Measurements from ENCODE around the gene CCDC54.

CCDC54 gene

GRCh38 chr3:107394502-107394901, 17.3 kb downstream of the CCDC54 start:
- no peaks in the 10 kb centered on the region for H3K27me3 ChIP-seq (ENCODE audit: control insufficient read depth, insufficient read depth, low read length)
- H3K9me3 ChIP-seq (ENCODE audit: control insufficient read depth, insufficient read depth, low read length), result no peaks in the 10 kb centered on the region
- H3K9ac ChIP-seq (ENCODE audit: low read depth, low read length), result no peak overlapping the region
- no peak overlapping the region for H3K4me3 ChIP-seq (ENCODE audit: low read depth, low read length)
- H3K36me3 ChIP-seq (ENCODE audit: control insufficient read depth, insufficient read depth, low read length), result no peaks in the 10 kb centered on the region
- H3K4me1 ChIP-seq (ENCODE audit: control insufficient read depth, insufficient read depth, low read length), result no peaks in the 10 kb centered on the region

- H3K9ac ChIP-seq (ENCODE audit: low read depth, low read length), result no peak overlapping the region
- H3K27me3 ChIP-seq (ENCODE audit: control insufficient read depth, insufficient read depth, low read length), result no peaks in the 10 kb centered on the region
- no peaks in the 10 kb centered on the region for H3K9me3 ChIP-seq (ENCODE audit: control insufficient read depth, insufficient read depth, low read length)
- no peaks in the 10 kb centered on the region for H3K36me3 ChIP-seq (ENCODE audit: control insufficient read depth, insufficient read depth, low read length)
- no peaks in the 10 kb centered on the region for H3K4me1 ChIP-seq (ENCODE audit: control insufficient read depth, insufficient read depth, low read length)
- H3K4me3 ChIP-seq (ENCODE audit: low read depth, low read length), result no peak overlapping the region
Measured at GRCh38 chr3:107395066-107395465, 17.8 kb downstream of the CCDC54 start.

- no peaks in the 10 kb centered on the region for H3K36me3 ChIP-seq (ENCODE audit: control insufficient read depth, insufficient read depth, low read length)
- no peaks in the 10 kb centered on the region for H3K27me3 ChIP-seq (ENCODE audit: control insufficient read depth, insufficient read depth, low read length)
- no peaks in the 10 kb centered on the region for H3K9me3 ChIP-seq (ENCODE audit: control insufficient read depth, insufficient read depth, low read length)
- H3K4me3 ChIP-seq (ENCODE audit: low read depth, low read length), result no peak overlapping the region
- no peak overlapping the region for H3K9ac ChIP-seq (ENCODE audit: low read depth, low read length)
- no peaks in the 10 kb centered on the region for H3K4me1 ChIP-seq (ENCODE audit: control insufficient read depth, insufficient read depth, low read length)
Measured at GRCh38 chr3:107401301-107401700, 24.1 kb downstream of the CCDC54 start.

- H3K9ac ChIP-seq (ENCODE audit: low read depth, low read length), result no peak overlapping the region
- H3K27me3 ChIP-seq (ENCODE audit: control insufficient read depth, insufficient read depth, low read length), result no peaks in the 10 kb centered on the region
- H3K36me3 ChIP-seq (ENCODE audit: control insufficient read depth, insufficient read depth, low read length), result no peaks in the 10 kb centered on the region
- no peaks in the 10 kb centered on the region for H3K9me3 ChIP-seq (ENCODE audit: control insufficient read depth, insufficient read depth, low read length)
- H3K4me3 ChIP-seq (ENCODE audit: low read depth, low read length), result no peak overlapping the region
- no peaks in the 10 kb centered on the region for H3K4me1 ChIP-seq (ENCODE audit: control insufficient read depth, insufficient read depth, low read length)
Measured at GRCh38 chr3:107402214-107402613, 25.0 kb downstream of the CCDC54 start.

- H3K9ac ChIP-seq (ENCODE audit: low read depth, low read length), result no peak overlapping the region
- H3K9me3 ChIP-seq (ENCODE audit: control insufficient read depth, insufficient read depth, low read length), result no peaks in the 10 kb centered on the region
- no peaks in the 10 kb centered on the region for H3K36me3 ChIP-seq (ENCODE audit: control insufficient read depth, insufficient read depth, low read length)
- H3K4me3 ChIP-seq (ENCODE audit: low read depth, low read length), result no peak overlapping the region
- no peaks in the 10 kb centered on the region for H3K4me1 ChIP-seq (ENCODE audit: control insufficient read depth, insufficient read depth, low read length)
- no peaks in the 10 kb centered on the region for H3K27me3 ChIP-seq (ENCODE audit: control insufficient read depth, insufficient read depth, low read length)
Measured at GRCh38 chr3:107404727-107405469, 27.7 kb downstream of the CCDC54 start.

GRCh38 chr3:107407355-107407754, 30.1 kb downstream of the CCDC54 start:
- Histone ChIP-seq H3K9me3 (ENCODE audit: control insufficient read depth, insufficient read depth, low read length) (no peaks in the 10 kb centered on the region), H3K4me1 (ENCODE audit: control insufficient read depth, insufficient read depth, low read length) (no peaks in the 10 kb centered on the region)

GRCh38 chr3:107408513-107408912, 31.3 kb downstream of the CCDC54 start:
- Histone ChIP-seq H3K9me3 (ENCODE audit: control insufficient read depth, insufficient read depth, low read length) (no peaks in the 10 kb centered on the region), H3K9ac (ENCODE audit: low read depth, low read length) (no peak overlapping the region), H3K36me3 (ENCODE audit: control insufficient read depth, insufficient read depth, low read length) (no peaks in the 10 kb centered on the region), H3K4me3 (ENCODE audit: low read depth, low read length) (no peak overlapping the region), H3K27me3 (ENCODE audit: control insufficient read depth, insufficient read depth, low read length) (no peaks in the 10 kb centered on the region), H3K4me1 (ENCODE audit: control insufficient read depth, insufficient read depth, low read length) (no peaks in the 10 kb centered on the region)

More at GRCh38 chr3:107407355-107407754, 30.1 kb downstream of the CCDC54 start:
- Histone ChIP-seq H3K36me3 (ENCODE audit: control insufficient read depth, insufficient read depth, low read length) (no peaks in the 10 kb centered on the region), H3K27me3 (ENCODE audit: control insufficient read depth, insufficient read depth, low read length) (no peaks in the 10 kb centered on the region), H3K9ac (ENCODE audit: low read depth, low read length) (no peak overlapping the region), H3K4me3 (ENCODE audit: low read depth, low read length) (no peak overlapping the region)

GRCh38 chr3:107409365-107409764, 32.1 kb downstream of the CCDC54 start:
- H3K27me3 ChIP-seq (ENCODE audit: control insufficient read depth, insufficient read depth, low read length), result no peaks in the 10 kb centered on the region
- H3K36me3 ChIP-seq (ENCODE audit: control insufficient read depth, insufficient read depth, low read length), result no peaks in the 10 kb centered on the region
- H3K4me3 ChIP-seq (ENCODE audit: low read depth, low read length), result no peak overlapping the region
- H3K4me1 ChIP-seq (ENCODE audit: control insufficient read depth, insufficient read depth, low read length), result no peaks in the 10 kb centered on the region
- no peak overlapping the region for H3K9ac ChIP-seq (ENCODE audit: low read depth, low read length)
- H3K9me3 ChIP-seq (ENCODE audit: control insufficient read depth, insufficient read depth, low read length), result no peaks in the 10 kb centered on the region

GRCh38 chr3:107410606-107411005, 33.4 kb downstream of the CCDC54 start:
- H3K9ac ChIP-seq (ENCODE audit: low read depth, low read length), result no peak overlapping the region
- no peaks in the 10 kb centered on the region for H3K4me1 ChIP-seq (ENCODE audit: control insufficient read depth, insufficient read depth, low read length)
- no peak overlapping the region for H3K4me3 ChIP-seq (ENCODE audit: low read depth, low read length)
- H3K9me3 ChIP-seq (ENCODE audit: control insufficient read depth, insufficient read depth, low read length), result no peaks in the 10 kb centered on the region
- H3K27me3 ChIP-seq (ENCODE audit: control insufficient read depth, insufficient read depth, low read length), result no peaks in the 10 kb centered on the region
- H3K36me3 ChIP-seq (ENCODE audit: control insufficient read depth, insufficient read depth, low read length), result no peaks in the 10 kb centered on the region

GRCh38 chr3:107411056-107411455, 33.8 kb downstream of the CCDC54 start:
- no peak overlapping the region for H3K9ac ChIP-seq (ENCODE audit: low read depth, low read length)
- no peak overlapping the region for H3K4me3 ChIP-seq (ENCODE audit: low read depth, low read length)
- no peaks in the 10 kb centered on the region for H3K36me3 ChIP-seq (ENCODE audit: control insufficient read depth, insufficient read depth, low read length)
- no peaks in the 10 kb centered on the region for H3K27me3 ChIP-seq (ENCODE audit: control insufficient read depth, insufficient read depth, low read length)
- no peaks in the 10 kb centered on the region for H3K4me1 ChIP-seq (ENCODE audit: control insufficient read depth, insufficient read depth, low read length)
- no peaks in the 10 kb centered on the region for H3K9me3 ChIP-seq (ENCODE audit: control insufficient read depth, insufficient read depth, low read length)

GRCh38 chr3:107411779-107412178, 34.5 kb downstream of the CCDC54 start:
- Histone ChIP-seq H3K4me1 (ENCODE audit: control insufficient read depth, insufficient read depth, low read length) (no peaks in the 10 kb centered on the region), H3K9ac (ENCODE audit: low read depth, low read length) (no peak overlapping the region), H3K27me3 (ENCODE audit: control insufficient read depth, insufficient read depth, low read length) (no peaks in the 10 kb centered on the region), H3K4me3 (ENCODE audit: low read depth, low read length) (no peak overlapping the region), H3K36me3 (ENCODE audit: control insufficient read depth, insufficient read depth, low read length) (no peaks in the 10 kb centered on the region), H3K9me3 (ENCODE audit: control insufficient read depth, insufficient read depth, low read length) (no peaks in the 10 kb centered on the region)

GRCh38 chr3:107412376-107412775, 35.1 kb downstream of the CCDC54 start:
- no peak overlapping the region for H3K9ac ChIP-seq (ENCODE audit: low read depth, low read length)
- H3K9me3 ChIP-seq (ENCODE audit: control insufficient read depth, insufficient read depth, low read length), result no peaks in the 10 kb centered on the region
- no peak overlapping the region for H3K4me3 ChIP-seq (ENCODE audit: low read depth, low read length)
- H3K36me3 ChIP-seq (ENCODE audit: control insufficient read depth, insufficient read depth, low read length), result no peaks in the 10 kb centered on the region
- H3K27me3 ChIP-seq (ENCODE audit: control insufficient read depth, insufficient read depth, low read length), result no peaks in the 10 kb centered on the region
- H3K4me1 ChIP-seq (ENCODE audit: control insufficient read depth, insufficient read depth, low read length), result no peaks in the 10 kb centered on the region
